GM19397 (cell line): ENCODE measurements around the gene SMIM29.

Experiments used
- ATAC-seq: cut with Tn5 transposase; IDR thresholded peaks from one replicate; pipeline ENCODE4 v1.9.1; 2021; ENCODE audit warnings: mild to moderate bottlenecking, moderate library complexity; ENCODE audit not compliant: unreplicated experiment

Gene SMIM29

GRCh38 chr6:34227761-34228421 lies 20.9 kb downstream of the SMIM29 start:
- no peak for ATAC-seq

- ATAC-seq = no peak
Observed at GRCh38 chr6:34226731-34227586, 21.8 kb downstream of the SMIM29 start.

GRCh38 chr6:34226066-34226465 lies 22.7 kb downstream of the SMIM29 start:
- ATAC-seq = no peak

- ATAC-seq = no peak
Observed at GRCh38 chr6:34225551-34225950, 23.3 kb downstream of the SMIM29 start.

DNA sequence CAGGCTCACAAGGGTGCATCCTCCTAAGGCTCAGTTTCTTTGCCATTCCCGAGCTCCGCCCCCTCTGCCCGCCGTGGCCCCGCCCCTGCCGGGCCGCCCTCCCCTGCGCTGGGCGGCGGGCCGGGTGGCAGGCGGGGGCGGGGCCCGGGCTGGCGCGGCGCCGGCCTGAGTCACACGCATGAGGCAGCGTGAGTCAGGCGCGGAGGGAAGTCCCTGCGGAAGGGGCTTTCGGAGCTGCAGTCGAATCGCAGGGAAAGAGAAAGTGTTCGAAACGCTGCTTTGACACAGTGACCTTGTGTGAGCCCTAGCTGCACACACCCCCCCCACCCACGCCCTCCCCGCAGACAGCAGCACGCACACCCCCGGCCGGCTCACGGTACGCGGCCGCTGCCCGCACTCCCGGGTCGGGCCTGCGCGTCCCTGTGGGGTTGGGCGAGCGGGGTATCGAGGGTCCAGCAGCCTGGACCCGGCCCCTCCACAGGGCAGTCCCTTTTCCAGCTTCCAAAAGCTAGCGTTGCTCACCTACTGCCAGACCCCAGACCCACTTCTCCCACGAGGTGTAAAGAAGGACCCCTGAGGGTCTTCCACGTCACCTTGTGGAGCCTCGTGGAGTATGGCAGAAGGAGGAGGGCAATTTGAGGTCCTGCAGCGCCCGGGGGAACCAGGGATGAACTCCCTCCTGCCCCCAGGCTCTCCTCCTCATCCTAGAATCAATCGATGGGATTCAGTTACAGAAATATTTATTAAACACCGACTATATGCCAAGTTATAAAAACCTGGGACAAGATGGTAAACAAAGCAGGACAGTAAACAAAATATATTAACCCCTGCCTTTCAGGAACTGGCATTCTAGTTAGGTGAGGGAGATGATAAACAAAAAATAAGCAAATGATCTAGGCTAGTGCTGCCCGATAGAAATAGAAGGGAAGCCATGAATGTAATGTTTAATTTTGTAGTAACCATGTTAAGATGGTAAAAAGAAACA lies 24.6 kb downstream of the SMIM29 start:
- peak; percentile 83 for ATAC-seq

- ATAC-seq = peak; percentile 23
Observed at GRCh38 chr6:34223381-34223955, 25.3 kb downstream of the SMIM29 start.

DNA sequence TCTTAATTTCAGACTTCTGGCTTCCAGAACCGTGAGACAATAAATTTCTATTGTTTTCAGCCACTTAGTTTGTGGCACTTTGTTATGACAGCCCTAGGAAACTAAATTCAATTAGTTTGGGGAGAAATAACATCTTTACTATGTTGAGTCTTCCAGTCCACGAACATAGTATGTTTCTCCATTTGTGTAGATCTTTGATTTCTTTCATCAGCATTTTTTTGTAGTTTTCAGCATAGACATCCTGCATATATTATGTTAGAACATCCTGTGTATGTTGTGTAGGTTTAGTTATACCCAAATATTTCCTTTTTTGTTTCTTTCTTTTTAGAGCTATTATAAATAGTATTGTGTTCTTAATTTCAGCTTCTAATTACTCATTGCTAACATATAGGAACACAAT lies 30.1 kb downstream of the SMIM29 start:
- no peak for ATAC-seq

- ATAC-seq = no peak
Observed at GRCh38 chr6:34213772-34214171, 35.0 kb downstream of the SMIM29 start.

- no peak for ATAC-seq
Observed at GRCh38 chr6:34207695-34208443, 40.9 kb downstream of the SMIM29 start.

DNA sequence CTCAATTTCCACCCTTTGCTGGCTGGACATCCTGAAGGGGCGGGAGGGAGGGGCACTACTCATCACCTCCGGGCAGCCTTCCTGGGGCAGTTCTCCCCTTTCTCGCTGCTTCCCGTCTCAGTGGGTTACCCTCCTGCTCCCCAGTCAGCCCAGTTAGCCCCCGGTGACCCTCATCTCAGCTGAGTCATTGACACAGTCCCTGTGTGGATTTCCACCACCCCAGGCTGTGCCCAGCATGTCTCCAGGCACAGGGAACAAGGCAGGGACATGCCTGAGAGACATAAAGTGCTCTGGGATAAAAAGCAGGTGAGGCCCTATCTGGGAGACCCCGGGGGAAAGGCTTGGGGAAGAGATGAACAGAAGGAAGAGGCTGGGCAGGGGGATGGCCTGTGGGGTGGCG lies 42.1 kb downstream of the SMIM29 start:
- ATAC-seq = no peak

DNA sequence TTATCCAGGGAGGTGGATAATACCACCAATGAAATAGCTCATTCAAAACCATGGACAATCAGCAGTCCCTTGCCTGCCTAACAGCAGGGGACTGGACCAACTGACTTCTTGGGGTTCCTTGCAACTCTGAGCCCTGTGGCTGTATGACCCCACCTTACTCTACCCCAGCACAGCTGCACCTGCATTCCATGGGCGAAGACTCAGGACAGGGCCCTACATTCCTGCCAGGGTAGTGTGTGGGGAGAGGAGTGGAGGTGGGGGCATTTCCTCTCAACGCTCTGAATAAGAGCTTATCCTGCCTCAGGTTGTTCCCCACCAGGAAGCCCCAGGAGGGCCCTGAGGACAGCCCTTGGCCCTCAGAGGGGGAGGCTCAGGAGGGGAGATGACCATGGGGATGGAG lies 42.9 kb downstream of the SMIM29 start:
- ATAC-seq = no peak

DNA sequence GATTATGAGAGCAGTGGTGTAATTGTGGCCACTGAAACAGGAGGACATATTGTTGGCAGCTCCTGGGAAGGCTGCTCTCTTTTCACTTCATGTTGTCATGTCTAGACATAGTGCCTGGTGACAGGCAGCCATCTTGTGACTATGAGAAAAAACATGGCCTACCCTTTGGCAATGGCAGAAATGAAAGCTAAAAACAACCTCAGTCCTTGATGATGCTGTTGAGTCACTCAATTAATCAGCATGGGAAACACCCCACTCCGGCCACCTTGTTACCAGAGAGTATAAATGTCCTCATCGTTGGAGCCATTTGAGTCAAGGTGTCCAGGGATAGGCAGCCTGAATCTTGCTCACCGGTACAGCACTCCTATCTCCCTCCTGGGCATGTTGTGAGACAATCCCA lies 43.3 kb downstream of the SMIM29 start:
- no peak for ATAC-seq

GRCh38 chr6:34204693-34205092 lies 44.1 kb downstream of the SMIM29 start:
- ATAC-seq = no peak

DNA sequence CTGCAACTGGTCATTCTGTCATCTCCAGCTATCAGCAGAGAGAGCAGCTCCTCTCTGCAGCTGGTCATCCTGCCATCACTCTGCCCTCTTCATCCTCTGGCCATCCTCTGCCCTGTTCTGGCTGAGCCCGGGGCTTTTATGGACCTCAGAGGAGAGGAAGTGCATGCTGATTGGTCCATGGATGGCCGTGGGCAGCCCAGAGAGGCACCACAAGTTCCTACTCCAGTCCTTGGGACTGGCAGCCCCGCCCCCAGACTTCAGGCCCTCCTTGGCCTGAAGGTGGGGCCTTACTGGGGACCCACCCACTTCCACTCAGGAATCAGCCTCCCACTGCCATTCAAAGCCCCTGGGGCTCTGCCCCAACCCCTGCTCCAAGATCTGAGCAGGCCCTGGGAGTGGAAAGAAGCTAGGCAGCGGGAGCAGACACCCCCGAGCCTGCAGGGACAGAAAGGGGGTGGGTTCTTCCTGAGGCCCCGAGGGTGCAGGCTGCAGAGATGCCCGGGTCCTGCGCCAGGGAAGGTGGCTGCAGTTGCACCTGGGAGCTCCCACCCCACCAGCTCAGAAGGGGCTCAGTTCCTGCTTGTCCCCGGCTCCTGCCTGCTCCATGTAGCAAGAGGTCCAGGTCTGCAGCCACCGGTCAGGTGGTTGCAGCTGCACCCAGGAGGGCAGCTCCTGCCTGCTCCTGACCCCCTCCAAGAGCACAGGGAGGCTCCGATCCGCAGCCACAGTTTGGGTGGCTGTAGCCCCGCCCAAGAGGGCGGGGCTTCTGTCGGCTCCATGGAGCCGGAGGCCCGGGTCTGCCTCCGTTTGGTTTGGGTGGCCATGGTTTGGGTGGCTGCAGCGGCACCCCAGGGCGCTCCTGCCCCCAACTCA lies 46.2 kb downstream of the SMIM29 start:
- ATAC-seq = no peak

DNA sequence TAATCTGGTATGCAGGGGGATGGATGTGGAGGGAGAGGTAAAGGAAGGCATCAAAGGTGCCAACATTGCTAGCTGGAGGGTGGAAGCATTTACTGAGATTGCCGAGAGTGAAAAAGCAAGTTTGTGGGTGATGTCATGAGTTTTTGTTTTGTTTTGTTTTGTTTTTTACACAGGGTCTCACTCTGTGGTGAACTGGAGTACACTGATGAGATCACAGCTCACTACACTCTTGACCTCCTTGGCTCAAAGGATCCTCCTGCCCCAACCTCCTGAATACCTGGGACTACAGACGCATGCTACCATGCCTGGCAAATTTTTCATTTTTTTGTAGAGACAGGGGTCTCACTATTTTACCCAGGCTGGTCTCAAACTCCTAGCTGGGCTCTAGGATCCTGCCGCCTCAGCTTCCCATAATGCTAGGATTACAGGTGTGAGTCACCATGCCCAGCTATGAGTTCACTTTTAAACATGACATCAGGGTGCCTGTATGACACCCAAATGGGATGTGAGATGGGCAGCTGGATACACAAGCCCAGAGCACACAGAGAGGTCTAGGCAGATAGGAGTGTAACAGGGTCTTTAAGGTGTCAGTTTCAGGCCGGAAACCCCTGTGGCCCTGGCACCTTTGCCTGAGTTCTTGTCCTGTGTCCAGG lies 47.2 kb downstream of the SMIM29 start:
- ATAC-seq = no peak

DNA sequence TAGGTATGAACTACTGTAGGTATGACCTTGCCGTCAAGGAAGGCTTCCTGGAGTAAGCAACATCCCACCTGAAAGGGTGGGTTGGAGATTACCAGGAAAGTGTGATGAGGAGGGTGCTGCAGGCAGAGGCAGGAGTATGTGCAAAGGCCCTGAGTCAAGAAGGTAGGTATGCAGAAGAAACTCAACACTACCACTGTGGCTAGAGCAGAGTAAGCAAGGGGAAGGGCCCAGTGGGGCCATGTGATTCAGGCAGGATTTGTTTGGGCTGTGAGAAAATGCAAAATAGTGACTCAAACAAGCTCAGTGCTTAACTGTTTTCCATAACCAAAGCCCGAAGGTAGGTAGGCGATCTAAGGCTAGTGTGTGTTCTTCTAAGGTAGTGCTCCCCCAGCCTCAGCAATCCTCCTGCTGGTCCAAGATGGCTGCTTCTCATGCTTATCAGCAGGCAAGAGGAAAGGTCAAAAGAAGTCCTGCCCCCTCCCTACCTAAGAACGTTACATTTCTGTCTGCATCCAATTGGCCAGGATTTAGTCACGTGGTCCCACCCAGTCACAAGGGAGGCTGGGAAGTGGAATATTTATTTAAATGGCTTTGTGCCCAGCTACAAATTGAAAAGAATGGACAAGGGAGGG lies 48.4 kb downstream of the SMIM29 start:
- ATAC-seq = no peak

DNA sequence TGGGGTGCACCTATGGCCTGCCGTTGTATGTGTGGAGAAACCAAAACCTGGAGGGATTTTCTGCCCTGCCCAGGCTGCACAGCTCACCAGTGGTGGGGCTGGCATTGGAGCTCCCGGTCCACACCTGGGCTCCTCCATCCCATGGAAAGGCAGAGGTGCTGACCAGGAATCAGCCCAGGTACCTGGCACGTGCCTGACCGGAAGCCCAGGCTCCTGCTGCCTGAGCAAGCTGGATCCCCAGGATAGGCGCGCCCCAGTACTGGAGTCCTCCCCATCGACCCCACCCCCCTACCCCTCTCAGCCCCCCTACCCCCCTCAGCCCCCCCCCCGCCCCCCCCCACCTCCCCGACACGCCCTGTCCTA lies 52.0 kb downstream of the SMIM29 start:
- ATAC-seq = no peak
